NCI-H524 treated with DMSO at 0.1 percent for 48 hours (cell line): ENCODE data around the gene CBFA2T3.
A peak's percentile ranks its signal among the peaks of the same experiment; 100 is the strongest.

Source experiments
- DNase-seq: peaks from one replicate; lab custom pipeline; 2025; lab: John Stamatoyannopoulos, UW

The CBFA2T3 gene

DNA sequence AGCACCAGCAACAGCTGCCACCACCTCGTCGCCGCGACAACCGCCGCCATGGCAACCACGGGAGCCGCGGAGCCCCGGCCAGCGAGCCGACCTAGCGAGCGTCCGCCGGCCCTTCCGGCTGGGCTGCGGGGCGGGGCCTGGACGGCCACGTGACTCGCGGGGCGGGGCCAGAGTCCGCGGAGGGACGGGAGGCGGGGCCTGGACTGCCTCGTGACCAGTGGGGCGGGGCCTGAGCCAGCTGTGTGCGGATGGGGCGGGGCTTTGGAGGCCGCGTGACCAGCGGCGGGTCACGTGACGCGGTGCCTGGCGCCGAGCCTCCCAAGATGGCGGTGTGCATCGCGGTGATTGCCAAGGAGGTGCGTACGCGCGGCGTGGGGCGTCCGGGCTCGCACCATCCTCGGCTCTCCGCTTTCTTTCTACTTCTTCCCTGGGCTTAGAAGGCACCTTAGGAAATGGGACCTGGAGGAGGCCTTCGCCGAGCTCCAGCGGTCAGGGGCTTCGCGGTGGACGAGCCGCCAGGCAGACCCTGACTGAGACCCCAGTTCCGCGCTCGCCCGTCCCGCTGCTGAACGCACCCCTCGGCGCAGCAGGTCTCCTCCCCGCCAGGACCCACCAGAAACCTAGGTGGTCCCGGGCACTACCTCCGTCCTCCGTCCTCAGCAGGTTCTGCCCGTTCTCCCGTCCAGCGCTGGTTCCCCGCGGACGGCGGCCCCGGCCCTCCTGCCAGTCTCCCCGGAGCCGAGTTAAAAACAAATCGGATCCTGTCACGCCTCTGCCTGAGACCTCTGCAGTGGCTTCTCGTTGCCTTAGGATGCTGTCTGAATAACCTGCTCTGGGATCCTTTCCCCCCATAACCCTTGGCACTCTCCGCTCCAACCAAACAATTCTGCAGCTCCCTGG is 119.9 kb downstream of the CBFA2T3 start, which contains the start of the genes GALNS and TRAPPC2L:
Gene GALNS (minus strand): TSS at position 120 of the 900 bp plus-strand sequence. CDS start 70 bp downstream, at position 50.
Gene TRAPPC2L (plus strand): TSS at position 300 of the 900 bp plus-strand sequence. CDS start 24 bp downstream, at position 324.
- DNase-seq, result peak; percentile 73

DNA sequence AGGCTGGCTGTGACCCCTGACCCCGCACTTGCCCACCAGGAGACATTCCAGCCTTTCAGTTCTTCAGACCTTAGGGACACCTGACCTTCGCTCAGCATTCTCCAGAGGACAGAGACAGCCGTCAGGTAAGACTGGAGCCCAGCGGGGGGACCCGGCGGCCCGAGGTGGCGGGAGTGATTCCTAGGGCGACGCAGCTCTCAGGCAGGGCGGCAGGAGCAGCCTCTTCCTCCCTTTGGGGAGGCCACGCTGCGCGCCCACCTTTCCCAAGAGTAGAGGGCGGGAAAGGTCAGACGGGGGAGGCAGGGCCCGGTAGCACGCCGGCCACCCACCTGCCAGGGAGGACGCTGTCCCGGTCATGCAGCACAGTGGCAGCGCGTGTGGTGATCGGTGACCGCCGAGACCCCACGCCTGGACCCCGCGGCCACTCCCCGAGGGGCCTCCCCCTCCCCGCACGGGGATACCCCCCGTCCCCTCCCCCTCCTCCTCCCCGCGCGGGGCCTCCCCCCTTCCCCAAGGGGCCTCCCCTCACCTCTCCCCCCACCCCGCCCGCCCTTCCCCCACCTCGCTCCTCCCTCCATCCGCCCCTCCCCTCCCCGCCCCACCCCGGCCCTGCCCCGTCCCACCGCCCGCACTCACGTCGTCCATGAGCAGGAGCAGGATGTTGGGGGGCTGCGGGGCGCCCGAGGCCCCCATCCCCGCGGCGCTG is 120.7 kb downstream of the CBFA2T3 start:
- DNase-seq, result no peak

DNA sequence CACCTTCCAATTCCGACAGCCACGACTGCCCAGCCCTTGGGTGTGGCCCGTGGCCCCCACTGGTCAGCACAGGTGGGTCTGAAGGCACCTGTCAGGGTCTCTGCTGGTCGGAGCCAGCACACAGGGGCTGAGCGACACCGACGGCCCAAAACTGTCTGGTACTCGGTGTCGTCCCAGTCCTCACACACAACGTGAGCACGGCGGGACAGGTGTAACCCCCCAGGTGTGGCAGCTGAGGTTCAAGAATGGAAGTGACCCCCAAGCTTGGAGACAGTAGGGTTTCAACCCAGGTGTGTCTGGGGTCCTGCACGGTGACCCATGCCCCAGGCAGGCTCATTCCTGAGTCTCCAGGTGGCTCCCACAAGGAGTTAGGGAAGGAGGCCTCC is 121.3 kb downstream of the CBFA2T3 start:
- DNase-seq, result no peak

DNA sequence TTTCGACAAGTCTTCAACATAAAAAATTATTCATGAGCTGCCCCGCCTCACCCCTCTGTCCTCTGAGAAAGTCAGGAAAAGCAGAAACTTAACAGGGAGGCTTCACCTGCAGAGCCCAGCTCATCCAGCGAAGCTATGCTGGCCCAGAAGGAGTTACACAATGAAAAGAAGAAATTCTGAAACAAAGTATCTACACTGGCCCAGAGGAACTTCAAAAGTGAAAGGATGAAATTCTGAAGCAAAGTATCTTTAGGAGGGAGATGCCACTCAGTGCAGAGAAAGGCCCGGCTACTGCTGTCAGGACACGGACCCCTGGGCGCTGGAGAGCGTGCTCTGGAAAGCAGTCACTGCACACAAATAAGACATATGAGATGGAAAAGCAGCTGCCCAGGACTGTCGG is 121.8 kb downstream of the CBFA2T3 start:
- no peak for DNase-seq

DNA sequence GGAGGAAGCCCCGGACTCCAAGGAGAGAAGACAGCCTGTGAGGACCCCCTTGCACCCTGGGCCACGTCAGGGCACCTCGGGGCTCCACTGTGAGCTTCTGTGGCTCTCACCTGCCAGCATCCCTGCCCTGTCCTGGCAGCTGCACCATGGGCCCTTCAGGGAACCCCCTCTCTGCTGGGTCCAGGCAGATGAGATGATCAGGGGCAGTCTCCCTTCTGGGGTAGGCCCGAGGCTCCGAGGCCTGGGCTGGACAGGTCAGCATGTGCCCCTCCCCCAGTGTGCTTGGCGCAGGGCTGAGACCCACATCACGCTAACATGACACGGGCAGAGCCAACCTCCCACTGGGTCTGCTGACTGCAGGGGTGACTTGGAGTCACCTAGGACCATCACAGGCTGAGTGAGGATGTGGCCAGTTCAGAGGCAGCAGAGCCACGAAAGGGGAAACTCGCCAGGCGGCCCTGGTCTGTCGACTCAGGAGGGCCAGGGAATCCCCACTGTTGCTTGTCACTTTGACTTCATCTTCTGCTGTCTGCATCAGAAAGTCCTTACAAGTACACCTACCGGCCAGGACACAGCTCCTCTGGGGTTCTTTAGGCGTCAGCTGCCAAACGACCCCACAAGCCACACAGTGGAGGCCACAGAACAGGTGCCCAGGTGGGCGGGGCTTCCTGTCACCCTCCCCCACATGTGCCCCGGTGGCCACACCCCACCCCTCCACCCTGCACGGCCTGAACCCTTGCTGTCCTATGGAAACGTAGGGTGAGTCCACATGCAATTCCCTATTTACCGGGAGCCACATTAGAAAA is 122.5 kb downstream of the CBFA2T3 start:
- no peak for DNase-seq

DNA sequence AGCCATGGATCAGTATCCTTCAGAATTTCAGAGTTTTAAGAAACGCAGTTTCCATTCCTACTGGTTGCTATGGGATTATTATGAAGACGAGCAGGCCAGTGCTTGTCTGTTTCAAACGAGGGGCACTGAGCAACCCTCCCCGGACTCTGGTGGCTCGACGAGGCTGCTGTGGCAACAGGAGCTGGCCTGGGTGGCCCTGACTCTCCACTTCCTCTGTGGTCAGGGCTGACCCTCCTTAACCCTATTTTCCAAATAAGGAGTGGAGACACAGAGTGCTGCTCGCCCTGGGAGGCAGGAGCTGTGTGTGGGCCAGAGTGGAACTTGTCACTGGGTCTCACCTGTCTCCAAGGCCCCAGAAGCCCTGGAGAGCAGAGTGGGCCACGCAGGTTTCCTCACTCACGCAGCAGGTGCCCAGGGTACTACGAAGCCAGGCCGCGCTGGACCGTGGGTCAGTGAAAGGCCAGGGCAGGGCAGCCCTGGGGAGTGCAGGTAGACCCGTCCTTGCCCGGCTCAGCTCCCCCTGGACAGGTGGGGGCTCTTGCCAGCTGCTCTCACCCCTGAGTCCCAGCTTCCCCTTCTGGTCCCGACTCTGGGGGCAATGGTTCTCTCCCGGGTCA is 123.6 kb downstream of the CBFA2T3 start:
- DNase-seq, result no peak

DNA sequence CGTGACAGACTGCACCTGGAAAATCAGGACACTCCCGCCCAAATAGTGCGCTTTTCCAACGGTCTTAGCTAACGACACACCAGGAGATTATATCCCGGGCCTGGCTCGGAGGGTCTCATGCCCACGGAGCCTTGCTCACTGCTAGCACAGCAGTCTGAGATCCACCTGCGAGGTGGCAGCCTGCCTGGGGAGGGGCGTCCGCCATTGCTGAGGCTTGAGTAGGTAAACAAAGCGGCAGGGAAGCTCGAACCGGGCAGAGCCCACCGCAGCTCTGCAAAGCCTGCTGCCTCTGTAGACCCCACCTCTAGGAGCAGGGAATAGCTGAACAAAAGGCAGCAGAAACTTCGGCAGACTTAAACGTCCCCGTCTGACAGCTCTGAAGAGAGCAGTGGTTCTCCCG is 125.4 kb downstream of the CBFA2T3 start:
- DNase-seq, result no peak

DNA sequence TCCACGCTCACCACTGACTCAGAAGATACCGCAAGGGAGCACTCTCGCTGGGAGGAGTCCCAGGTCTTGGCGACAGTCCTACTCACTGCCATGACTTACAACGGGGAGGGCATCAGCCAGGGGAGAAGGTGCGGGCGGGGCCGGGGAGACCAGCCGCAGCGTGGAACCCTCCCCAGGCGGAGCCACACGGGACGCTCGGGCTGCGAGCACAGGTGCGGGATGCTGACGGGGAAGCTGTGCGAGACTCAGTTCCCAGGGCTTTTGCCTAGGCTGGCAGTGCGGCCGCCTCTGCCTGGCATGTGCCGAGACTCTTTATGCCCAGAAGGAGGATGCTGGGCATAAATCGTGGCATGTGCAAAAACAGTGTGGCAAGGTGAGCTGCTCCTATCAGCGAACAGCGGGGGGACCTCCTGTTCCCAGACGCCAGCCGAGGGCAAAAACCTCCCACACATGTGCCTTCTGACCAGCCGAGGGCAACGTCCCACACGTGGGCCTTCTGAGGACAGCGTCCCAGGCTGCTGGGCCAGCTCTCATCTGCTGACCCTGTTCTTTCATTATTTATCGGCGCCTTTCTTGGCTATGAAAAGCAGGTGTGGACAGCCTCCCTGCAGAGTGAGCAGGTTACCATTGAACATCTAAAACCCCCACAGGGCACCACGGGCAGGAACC is 126.3 kb downstream of the CBFA2T3 start:
- DNase-seq, result no peak

DNA sequence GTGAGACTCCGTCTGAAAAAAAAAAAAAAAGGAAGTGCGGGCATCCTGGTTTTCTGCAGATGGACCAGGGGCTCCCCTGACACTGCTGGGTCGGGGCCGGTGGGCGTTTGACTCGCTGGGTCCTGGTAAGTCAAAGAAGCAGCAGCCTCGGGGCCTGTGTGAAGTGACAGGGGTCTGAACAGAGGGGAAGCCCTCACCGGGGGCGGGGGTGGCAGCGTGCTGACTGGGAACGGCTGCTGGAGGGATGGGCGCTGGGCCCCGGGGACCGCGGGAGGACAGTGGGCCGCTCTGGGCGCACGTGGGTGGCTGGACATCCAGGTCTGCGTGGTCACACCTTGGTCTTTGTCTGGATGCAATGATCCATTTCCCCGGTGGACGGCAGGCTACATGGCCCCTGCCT is 128.4 kb downstream of the CBFA2T3 start:
- DNase-seq, result no peak

DNA sequence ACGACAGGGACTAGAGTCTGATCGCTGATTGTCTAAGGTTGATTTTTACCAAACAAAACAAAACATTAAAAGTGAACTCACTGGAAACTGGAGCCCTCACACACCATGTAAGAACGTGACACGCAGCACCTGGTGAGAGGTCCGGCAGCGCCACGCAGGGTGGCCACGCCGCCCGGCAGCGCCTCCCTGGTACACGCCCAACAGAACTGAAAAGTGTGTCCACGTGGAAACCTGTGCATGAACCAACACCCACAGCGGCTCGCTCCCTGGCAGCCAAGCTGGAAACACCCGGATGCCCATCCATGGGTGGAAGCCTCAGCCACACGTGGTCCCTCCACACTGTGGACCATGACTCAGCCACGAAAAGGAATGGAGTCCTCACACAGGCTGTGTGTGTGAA is 129.4 kb downstream of the CBFA2T3 start:
- no peak for DNase-seq

DNA sequence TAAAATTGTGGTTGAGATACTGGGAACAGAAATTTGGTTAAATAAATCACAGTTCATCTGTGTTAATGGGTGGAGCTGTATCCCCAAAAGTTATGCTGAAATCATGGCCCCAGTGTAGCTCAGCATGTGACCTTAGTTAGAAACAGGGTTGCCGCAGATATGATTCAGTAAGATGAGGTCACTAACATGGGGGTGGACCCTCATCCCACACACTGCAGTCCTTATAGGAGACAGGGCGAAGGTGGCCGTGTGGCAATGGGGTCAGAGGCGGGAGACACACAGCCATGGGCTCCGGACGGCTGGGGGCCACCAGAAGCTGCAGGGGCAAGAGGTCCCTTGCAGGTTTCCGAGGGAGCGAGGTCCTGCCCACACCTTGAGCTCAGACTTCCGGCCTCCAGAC is 130.9 kb downstream of the CBFA2T3 start:
- DNase-seq, result no peak

DNA sequence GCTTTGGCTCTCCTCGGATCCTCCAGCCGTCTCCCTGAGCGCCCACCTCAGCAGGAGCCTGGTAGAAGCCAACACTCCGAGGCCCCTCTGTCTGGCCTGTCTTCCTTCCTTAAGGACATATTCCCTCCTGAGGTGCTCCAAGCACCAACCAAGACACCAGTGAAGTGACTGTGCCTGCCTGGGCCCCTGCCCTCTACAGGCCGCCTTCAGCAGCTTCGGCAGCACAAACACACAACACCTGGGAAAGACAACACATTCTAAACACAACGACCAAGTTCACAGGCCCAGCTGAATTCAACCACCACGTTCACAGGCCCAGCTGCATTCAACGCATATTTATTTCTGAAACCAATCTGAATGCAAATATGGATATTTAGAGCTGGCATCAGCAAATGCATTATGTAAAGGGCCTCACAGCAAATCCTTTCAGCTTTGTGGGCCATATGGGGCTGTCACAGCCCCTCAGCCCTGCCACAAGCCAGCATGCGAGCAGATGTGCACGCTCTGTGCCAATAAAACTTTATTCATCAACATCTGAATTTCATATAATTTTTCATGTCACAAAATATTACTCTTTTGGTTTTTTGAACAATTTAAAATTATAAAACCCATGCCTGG is 132.5 kb downstream of the CBFA2T3 start:
- DNase-seq, result no peak

DNA sequence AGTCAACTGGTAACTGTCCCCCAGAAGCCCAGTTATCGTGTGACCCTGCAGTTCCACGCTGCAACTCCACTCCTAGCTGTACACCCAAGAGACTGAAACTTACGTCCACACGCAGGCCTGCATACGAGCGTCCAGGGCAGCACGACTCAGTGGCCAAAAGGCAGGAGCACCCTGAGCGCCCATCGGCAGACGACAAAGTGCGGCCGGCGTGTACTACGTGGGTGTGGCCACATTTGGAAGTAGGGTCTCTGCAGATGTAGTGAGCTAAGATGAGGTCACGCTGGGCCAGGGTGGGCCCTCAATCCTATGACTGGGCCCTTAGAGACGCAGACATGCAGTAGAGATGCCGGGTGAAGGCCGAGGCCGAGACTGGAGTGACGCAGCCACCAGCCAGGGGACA is 133.8 kb downstream of the CBFA2T3 start:
- no peak for DNase-seq

DNA sequence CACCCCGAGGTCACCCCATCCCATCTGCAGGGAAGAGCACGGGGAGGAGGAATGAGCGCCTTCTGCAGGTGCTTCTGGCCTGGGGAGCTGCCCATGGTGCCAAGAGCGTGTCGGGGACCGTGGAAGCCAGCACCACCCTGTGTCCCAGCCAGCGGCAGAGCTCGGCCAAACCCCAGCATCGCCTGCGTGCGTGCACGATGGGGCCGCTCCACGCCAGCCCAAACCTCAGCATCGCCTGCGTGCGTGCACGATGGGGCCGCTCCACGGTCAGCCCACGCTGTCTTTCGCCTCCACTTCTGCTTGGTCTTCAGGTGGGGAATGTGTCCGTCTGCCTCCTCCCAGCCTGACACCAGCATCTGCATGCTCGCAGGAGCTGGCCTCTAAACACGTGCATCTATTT is 134.2 kb downstream of the CBFA2T3 start:
- no peak for DNase-seq

DNA sequence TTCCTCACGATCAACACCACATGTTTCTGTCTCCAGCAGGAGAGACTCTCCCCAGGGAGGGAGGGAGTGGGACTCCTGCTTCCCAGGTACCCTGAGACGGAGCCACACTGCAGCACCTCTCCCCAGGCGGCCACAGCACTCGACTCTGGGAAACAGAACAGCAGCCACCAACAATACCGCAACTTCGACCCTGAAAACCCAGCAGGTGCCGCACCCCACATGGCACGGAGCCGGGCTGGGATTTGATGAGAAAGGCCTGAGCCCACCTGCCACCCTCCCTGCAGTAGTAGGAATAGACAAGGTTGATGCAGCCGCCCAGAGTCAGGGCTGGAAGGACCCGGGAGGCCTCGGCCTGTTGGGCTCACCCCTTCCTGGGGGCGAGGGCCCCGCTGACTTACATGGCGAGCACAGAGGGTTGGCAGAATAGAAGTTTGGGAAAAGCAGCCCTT is 134.7 kb downstream of the CBFA2T3 start:
- DNase-seq, result no peak

DNA sequence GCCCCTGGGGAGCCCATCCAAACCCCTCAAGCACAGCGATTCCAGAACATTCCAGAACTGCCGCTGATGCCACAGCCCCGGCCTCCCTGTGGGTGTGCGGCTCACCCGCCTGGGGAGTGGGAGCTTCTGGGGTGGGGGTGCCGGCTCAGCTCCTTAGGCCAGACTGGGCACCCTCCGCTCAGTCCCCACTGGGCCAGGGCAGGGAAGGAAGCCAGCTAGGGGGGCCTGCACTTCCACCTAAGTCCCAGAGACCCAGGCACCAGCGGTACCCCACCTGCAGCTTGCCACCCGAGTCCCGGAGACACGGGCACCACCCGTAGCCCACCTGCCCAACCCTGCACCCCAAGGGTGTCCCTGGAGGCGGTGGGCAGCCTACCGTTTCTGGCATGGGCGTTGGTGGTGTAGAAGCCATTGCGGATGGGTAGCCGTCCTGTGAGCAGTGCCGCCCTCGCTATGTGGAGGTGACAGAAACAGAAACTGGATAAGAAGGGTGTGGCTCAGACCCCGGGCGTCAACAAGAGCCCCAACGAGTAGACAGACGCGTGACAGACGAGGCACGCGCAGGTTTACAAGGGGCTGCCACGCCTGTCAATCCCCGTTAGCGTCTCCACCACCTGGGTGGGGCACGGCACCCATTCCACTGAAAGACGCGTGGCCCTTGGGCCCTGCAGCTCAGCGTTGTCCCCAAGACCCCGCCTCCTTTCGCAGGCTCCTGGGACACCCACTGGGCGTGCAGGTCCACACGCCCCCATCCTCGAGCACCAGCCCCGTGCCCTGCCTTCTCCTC is 135.3 kb downstream of the CBFA2T3 start:
- no peak for DNase-seq

DNA sequence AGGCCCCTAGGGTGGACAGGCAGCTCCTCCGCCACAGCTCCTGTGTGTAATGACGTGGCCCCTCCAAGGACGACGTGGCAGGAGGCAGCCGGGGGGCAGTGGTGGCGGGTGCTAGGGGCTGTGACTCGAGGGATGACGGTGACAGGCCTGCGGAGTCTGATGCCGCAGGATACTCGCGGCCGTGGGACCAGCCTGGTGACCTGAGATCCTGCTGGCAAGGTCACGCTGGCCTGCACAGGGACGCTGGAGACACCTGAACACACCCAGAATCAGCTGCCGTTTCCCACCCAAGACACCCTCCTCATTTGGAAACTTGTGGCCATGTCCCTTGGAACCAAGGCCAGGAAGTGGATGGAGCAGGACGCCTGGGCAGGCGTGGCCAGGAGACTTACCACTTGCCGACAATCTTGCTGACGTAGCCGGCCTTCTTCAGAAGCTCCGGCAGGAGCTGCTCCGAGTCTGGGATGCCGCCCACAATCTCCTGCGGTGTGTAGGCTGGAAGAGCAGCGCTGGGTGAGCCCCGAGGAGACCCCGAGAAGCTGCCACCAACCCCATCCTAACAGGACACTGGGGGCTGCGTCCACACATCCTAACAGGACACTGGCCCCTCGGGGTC is 136.3 kb downstream of the CBFA2T3 start:
- no peak for DNase-seq

DNA sequence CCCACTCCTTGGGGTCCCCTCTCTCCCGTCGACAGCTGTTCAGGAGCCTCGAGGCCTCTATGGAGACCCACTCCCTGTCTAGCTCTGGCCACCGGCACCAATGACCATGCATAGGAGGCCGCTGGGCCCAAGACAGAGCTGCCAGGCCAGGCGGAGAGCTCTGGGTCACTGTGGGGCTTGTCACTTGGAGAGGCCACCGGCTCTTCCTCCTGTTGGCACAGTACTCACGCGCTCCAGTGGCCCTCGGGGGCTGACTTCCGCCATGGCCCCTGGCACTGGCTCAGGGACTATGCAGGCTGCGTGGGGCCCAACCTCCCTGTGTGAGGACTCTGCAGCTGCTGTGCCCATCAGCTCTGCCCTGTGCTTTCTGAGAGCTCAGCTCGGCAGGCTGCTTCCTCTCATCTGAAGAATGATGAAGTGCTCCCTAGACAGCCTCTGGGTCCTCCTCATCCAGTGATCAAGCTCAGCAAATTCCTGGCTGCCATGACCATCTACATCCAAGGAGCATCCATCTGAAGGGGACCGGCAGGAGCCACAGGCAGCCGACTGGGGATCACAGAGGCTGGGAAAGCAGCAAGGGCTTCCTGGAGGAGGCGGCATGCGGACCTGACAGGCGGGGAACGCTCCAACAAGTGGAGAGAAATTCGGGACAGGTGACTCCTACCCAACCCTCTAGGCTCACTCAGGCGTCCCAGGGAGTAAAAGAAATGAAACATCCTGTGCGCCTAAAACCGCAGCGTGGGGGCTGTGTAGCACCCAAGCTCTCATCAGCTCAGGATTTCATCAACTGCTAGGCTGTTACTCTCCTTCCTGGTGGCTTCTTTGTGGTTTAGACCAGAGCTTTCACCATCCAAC is 137.0 kb downstream of the CBFA2T3 start:
- no peak for DNase-seq
